Measurements from ENCODE around the gene LRRIQ3. TPM values are rescaled to one million over a fixed set of nuclear protein-coding genes. Genes with fewer than 3 reads are reported as not detected.

LRRIQ3 gene
- total RNA-seq, 4 donors from 2014 or later = 0.54 TPM; not detected in 3

DNA sequence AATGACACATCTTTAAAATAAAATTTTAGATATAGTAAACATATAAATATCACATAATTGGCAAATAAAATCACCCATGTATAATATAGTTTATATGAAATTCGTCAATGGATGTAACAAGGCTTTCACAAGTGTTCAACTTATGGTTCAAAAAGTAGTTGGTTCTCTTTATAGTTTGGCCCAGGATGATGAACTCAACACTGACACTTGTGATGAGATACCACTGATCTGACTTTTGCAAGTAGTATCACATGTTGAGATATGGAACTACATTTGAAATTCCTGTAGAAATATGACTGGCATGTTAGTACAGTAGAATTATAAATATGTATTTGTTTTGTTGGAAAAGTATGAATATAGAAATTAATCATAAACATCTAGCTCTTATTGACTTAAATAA is 39.1 kb upstream of the LRRIQ3 start:
- Histone ChIP-seq H3K9me3 (no peaks in the 10 kb centered on the region), H3K36me3 (no peaks in the 10 kb centered on the region), H3K27ac (no peak overlapping the region), H3K4me1 (no peaks in the 10 kb centered on the region), H3K27me3 (no peaks in the 10 kb centered on the region), H3K4me3 (no peak overlapping the region)
- TF ChIP-seq POLR2A (IDR thresholded peaks at IDR 0.05) = no peak
- no peak for TF ChIP-seq CTCF (IDR thresholded peaks at IDR 0.05)
- DNase-seq = no peak

DNA sequence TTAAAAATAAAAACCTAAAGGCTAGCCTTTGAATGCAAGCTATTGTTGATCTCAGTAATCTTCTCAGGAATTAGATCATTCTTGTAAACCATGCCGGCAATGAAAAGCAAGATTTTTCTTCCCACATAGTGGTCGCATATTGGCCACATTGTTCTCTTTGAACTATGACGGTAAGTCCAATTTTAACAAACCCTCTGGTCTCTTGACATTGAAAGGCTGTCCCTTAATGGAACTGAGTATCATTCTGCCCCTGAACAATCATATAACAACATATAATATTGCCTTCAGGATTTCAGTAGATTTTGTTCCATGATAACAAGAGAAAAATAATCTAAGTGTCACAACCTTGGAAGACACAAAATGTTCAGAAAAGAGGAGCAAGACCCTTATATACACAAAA is 38.5 kb upstream of the LRRIQ3 start:
- no peaks in the 10 kb centered on the region for H3K4me1 ChIP-seq
- H3K27ac ChIP-seq = no peak overlapping the region
- no peaks in the 10 kb centered on the region for H3K27me3 ChIP-seq
- TF ChIP-seq POLR2A (IDR thresholded peaks at IDR 0.05) (no peak), CTCF (IDR thresholded peaks at IDR 0.05) (no peak)
- no peaks in the 10 kb centered on the region for H3K9me3 ChIP-seq
- no peak for DNase-seq
- H3K4me3 ChIP-seq = no peak overlapping the region
- H3K36me3 ChIP-seq = no peaks in the 10 kb centered on the region

GRCh38 chr1:74235153-74235552 is 37.2 kb upstream of the LRRIQ3 start, which contains the start of gene TNNI3K:
Gene TNNI3K, plus strand, starts transcription at chr1:74235387. Its CDS starts 65 bp downstream, at chr1:74235452.
- Histone ChIP-seq H3K36me3 (no peaks in the 10 kb centered on the region), H3K27ac (no peak within 1 kb of the TSS), H3K4me1 (no peaks in the 10 kb centered on the region), H3K9me3 (no peaks in the 10 kb centered on the region), H3K4me3 (no peak within 1 kb of the TSS), H3K27me3 (no peaks in the 10 kb centered on the region)
- no peak for DNase-seq
- TF ChIP-seq CTCF (IDR thresholded peaks at IDR 0.05) (no peak), POLR2A (IDR thresholded peaks at IDR 0.05) (no peak)

GRCh38 chr1:74223453-74223852 is 25.5 kb upstream of the LRRIQ3 start:
- Histone ChIP-seq H3K4me3 (no peak overlapping the region), H3K9me3 (no peaks in the 10 kb centered on the region), H3K27ac (no peak overlapping the region), H3K36me3 (no peaks in the 10 kb centered on the region), H3K27me3 (no peaks in the 10 kb centered on the region), H3K4me1 (no peaks in the 10 kb centered on the region)
- no peak for DNase-seq
- no peak for TF ChIP-seq CTCF (IDR thresholded peaks at IDR 0.05)
- TF ChIP-seq POLR2A (IDR thresholded peaks at IDR 0.05) = no peak

DNA sequence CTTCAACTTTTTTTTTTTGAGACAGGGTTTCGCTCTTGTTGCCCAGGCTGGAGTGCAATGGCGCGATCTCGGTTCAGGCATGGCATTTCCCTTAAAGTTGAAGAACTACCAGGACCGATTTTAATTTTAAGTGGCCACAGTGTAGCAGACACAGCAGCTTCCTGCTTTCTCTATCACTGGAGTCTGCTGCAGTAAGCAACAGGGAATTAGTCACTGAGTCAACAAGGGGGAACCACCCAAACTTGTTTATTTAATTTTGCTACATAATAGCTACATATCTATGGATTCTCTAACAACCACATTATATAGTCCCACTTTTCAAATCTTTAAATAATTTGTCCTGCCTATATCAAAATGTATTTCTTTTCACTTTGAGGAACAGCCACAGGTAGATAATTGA is 24.7 kb upstream of the LRRIQ3 start:
- no peak for DNase-seq
- TF ChIP-seq CTCF (IDR thresholded peaks at IDR 0.05) = no peak
- TF ChIP-seq POLR2A (IDR thresholded peaks at IDR 0.05) = no peak
- Histone ChIP-seq H3K4me3 (no peak overlapping the region), H3K4me1 (no peaks in the 10 kb centered on the region), H3K27me3 (no peaks in the 10 kb centered on the region), H3K9me3 (no peaks in the 10 kb centered on the region), H3K36me3 (no peaks in the 10 kb centered on the region), H3K27ac (no peak overlapping the region)

GRCh38 chr1:74215229-74215628 is 17.3 kb upstream of the LRRIQ3 start:
- TF ChIP-seq CTCF (IDR thresholded peaks at IDR 0.05) (no peak), POLR2A (IDR thresholded peaks at IDR 0.05) (no peak)
- DNase-seq = no peak
- no peak overlapping the region for H3K4me3 ChIP-seq
- H3K27me3 ChIP-seq = no peaks in the 10 kb centered on the region
- H3K9me3 ChIP-seq = no peaks in the 10 kb centered on the region
- H3K4me1 ChIP-seq = no peaks in the 10 kb centered on the region
- H3K36me3 ChIP-seq = no peaks in the 10 kb centered on the region
- no peak overlapping the region for H3K27ac ChIP-seq
